IPS-NIHi11 (cell line): ENCODE data around the gene RPL19.
"Not testable (repeated sequence)": the region's sequence is repeated elsewhere in the genome, so short reads cannot be mapped to it uniquely, and the experiment has no call there.

Experiments
- DNase-seq: peaks from one replicate; pipeline ENCODE4 v3.0.0; 2012; ENCODE audit warnings: mixed read lengths, low spot score

The RPL19 gene

DNA sequence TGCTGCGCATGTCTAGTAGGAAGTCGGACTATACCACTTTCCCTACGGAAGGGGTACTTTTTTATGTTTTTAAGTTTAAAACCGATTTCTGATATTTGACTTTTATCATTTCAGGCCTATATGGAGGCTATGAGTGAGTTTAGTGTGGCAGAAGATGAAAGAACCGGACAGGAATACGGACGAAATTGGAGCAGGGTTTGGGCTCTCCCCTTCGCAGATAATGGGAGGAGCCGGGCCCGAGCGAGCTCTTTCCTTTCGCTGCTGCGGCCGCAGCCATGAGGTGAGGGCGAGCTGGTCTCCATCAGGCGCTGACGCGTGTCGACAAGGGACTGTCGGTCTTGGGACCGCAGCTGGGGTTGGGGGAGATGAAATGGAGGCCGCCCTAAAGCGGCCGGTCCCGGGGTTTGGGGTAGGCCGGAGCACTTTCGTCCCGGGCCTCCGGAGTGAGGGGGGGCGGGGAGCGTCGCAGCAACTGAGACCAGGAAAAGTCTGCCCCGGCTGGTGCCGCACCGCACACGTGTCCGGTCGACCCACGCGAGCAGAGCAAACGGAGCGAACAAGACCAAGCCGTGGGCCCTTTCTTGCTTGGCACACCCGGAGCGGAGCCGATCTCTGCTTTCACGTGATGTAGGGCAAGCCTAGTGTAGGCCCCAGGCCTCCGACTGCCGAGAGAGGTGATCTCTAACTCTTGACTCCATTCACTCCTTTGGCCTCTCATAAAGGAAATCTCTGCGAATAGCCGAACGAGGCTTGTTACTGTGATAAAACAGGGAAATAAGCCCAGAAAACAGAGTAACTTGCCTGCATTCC, at the start of gene RPL19:
TSS of gene RPL19 (plus strand) at position 214 of the 810 bp plus-strand sequence. CDS start at position 276, 62 bp downstream.
- DNase-seq, result peak; percentile 86

DNA sequence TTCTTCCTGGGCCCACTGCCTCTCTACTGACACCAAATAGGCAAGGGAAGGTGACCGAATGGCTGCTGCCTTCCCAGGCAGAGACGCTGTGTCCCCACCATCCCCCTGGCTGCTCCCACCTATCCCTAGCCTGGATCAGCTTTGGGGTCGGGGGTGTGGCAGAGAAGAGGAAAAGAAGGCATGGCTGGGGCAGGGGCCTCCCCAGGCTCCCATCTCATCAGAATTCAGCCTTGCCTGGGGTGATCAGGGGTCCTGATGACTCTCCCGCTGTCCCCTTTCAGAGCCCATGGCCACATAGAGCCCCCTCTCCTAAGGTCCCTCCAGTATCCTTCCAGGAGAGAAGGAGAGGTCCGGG, 49.3 kb upstream of the RPL19 start:
- no peak for DNase-seq

DNA sequence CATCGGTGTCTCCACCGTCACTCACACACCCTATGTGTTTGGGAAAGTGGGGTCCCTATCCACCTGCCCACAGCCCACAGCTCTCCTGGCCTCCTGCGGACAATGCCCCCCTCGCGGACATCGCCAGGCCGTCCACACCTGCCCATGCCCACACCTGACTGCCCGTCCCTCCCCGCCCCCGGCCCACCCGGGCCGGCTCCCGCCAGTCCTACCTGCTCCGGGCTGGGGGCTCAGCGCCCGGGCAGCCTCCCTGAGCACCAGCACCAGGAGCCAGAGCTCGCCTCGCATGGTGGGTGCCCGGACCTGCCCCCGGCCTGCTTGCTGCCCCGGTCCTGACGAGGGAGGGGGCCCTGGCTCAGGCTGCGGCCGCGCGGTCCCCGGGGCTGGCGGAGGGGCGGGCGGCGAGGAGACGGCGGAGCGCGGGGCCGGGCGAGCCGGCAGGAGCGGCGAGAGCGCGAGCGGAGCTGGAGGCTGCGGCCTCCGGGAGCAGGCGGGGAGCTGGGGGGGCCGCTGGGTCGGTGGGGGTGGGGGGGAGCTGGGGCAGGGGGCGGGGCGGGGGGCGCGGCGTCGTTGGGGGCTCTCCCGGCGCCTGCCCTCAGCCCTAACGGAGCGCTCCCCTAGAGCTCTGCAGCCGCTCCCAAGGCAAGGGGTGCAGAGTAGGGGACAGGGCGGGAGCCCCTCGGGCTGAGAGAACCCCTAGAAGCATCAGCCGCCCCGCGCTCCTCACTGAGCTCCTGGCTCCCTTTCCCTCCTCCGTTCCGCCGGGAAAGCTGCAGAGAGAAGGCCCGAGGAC, 48.7 kb upstream of the RPL19 start, which contains the start of gene PLXDC1:
TSS of gene PLXDC1 (minus strand) at position 488 of the 793 bp plus-strand sequence. CDS start at position 288, 200 bp downstream.
- peak; percentile 59 for DNase-seq

DNA sequence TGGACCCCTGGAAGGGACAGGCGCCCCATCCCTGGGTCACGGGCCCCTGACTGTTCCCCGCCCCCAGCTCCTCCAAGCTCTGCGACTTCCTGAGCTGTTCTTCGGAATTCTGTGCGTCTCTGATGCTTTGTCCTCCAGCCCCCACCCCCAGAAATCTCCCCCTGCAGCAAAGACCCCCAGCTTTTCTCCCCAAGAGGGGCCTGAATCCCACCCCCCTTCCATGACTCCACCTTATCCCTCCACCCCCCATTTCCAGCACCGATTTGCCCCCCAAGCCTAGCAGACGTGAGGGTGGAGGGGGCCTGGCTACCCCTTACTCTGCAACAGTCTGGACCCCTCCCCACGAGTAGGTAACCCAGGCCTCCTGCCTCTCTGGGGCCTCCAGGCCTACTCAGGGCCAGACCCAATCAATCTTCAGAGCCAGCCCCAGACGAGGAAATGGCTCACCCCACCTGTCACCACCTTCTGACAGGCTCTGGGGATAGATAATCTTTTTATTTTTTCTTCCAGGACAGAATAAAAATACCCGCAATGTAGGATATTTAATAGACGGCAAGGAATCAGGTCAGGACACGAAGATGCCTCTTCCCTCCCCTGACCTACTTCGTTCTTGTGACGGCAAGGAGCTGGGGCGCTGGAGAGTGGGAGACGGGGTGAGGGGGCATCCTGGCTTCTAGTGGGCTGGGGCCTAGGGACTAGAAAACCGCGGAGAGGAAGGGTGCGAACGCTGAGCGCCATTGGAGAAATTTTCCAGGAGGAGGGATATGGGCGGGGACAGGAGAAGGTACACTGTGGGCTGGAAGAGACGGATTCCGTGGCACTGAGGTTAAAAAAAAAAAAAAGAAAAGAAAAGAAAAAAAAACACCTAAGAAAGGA, 47.9 kb upstream of the RPL19 start:
- DNase-seq, result peak; percentile 47

DNA sequence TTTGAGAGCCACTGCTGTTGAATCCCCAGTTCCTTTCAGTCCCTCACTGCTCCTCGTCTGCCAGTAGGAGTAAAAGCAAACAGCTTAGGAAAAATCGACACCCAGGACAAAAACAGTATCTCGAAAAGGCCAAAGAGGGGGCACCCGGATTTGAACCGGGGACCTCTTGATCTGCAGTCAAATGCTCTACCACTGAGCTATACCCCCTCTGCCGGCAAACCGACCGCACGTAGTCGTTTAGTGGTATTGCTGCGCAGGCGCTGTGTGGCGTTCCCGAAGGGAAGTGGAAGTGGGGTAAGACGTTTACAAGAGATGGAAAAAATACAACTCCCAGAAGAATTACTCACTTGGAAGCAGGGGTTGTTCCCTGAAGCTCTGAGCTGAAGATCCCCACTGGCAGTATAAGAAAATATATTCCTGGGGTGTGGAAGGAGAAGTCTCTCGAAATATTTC, 46.5 kb upstream of the RPL19 start:
- peak; percentile 69 for DNase-seq

DNA sequence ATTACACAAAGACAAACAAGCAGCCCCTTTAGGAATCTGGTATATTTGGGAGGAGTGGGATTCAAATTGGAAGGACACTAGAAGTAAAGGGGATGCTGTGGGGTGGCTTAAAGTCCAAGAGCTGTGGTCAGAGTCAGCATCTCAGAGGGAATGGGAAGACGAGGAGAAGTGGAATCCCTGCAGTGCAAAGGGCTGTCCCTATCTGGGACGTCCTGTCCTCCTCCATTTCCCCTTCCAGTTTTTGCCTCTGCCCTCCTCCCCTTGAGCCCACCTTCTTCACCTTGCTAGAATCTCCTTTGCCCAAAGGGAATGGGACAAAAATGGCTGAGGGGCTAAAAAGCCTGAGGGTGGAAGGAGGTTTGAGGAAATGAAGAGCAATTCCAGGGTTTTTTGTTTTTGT, 44.4 kb upstream of the RPL19 start:
- DNase-seq, result no peak

DNA sequence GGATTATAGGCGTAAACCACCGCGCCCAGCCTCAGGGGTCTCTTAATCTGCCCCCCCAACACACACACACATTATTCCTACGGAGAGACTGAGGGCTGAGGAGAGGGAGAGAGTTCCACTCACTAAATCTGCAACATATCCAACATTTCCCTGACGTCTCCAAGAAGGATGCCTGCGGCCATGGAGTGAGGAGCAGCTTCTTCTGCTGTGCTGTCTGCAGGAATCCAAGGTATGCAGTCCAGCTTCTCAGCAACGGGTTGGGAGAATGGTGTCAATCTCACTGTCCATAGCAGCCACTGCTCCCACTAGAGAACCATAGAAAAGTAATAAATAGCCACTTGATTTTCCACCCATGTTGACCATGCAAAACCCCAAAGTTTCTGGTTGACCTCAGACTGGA, 43.6 kb upstream of the RPL19 start:
- no peak for DNase-seq

DNA sequence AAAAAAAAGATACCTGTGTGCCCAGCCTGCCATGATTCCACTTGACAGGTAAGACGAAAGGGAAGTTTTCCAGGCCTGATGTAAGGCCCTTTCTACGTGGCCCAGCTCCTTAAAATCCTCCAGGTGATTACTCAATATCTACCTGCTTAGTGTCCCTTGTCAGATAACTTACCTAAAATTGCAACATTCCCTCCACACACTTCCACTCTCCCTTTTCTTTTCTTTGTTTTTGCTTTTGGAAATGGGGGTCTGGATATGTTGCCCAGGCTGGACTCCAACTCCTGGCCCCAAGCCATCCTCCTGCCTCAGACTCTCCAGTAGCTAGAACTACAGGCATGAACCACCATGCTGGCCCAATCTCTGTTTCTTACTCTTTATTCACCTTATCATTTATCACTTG, 41.5 kb upstream of the RPL19 start:
- DNase-seq, result no peak

DNA sequence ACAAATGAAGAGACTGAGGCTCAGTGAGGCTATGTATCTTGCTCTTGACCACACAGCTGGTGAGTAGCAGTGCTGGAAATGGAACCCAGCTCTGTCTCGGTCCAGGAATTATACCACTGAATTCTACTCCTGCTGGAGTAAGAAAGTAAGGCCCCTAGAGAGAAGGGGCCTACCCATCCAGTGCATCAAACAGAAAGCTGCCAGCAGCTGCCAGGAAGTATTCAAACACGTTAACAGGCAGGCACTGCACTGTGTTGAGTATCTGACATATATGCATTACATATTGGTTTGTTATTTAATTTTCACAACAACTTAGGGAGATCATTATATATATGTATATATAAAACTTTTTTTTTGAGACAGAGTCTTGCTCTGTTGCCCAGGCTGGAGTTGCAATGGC, 38.1 kb upstream of the RPL19 start:
- DNase-seq, result no peak

DNA sequence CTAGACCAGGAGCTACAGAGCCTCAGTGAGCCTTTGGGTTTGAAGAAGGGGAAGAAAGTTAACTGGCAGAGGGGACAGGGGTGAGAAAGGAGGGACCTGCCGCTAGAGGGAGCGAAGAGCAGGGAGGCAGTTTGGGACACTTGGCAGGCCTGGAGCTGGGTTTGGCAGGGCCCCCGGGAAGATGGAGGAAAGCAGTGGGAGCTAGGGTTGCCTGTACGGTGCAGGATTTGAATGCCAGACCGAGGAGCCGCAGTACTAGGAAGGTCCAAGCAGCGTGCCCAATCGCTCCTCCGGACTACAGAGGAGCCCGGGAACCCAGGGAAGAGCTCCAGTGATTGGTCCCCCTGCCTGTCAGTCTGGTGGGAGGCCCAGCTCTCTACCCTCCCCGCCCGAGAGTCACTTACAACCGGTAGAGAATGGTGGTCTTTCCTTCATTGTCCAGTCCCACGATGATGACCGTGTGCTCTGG, 35.4 kb upstream of the RPL19 start:
- peak; percentile 93 for DNase-seq

DNA sequence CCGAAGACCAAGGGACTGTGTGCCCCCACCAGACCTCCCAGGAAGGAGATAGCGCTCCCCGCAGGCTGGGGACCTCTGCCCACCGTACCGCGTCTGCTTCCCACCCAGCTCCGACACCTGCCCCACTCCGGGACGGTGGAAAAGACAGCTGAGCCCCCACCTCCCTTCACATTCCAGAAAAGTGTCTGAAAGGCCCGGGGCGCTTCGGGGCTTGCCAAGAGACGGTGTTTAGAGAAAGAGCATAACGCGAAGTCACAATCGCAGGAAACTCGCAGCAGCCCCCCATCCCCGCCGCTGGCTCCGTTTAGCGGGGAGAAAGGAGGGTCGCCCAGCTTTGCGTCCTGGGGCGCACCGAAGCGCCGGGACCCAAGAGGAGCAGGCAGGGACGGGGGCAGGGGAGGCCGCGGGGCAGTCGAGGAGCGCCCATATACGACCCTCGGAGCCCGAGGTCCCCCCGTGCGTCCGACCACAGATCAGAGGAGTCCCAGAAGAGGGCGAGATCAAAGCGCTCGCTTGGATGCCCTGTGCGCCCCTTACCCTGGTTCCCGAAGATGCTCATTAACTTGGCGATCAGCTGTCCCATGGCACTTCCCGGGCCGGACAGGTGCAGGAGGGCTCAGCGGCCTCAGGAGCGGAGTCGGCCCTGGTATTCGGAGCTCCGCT, 34.8 kb upstream of the RPL19 start:
- no peak for DNase-seq

DNA sequence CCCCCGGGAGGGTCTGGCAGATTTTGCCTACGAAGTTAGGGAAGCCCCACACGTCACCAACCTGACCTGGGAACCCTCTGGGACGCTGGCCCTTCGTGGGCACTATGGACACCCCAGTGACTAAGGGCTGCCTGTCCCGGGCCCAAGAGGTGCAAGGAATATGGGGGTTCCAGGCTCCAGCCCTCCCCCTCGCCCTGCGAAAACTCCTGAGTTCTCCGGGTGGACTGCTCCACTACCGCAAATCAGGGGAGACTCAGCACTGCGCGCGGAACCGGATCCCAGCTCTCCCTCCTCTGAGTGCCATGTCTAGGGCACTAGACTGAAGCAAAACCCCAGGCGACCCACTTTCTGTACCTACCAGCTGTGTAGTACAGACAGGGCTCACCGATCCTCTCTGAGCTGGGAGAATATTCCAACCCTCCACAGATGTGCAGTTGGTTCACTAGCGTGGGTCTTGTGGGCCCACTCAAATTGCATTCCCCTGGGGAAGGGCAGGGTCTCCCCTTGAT, 34.2 kb upstream of the RPL19 start, which contains the start of gene ARL5C:
TSS of gene ARL5C (minus strand) at position 321 of the 509 bp plus-strand sequence. CDS start 401 bp downstream, outside the sequence.
- no peak for DNase-seq

DNA sequence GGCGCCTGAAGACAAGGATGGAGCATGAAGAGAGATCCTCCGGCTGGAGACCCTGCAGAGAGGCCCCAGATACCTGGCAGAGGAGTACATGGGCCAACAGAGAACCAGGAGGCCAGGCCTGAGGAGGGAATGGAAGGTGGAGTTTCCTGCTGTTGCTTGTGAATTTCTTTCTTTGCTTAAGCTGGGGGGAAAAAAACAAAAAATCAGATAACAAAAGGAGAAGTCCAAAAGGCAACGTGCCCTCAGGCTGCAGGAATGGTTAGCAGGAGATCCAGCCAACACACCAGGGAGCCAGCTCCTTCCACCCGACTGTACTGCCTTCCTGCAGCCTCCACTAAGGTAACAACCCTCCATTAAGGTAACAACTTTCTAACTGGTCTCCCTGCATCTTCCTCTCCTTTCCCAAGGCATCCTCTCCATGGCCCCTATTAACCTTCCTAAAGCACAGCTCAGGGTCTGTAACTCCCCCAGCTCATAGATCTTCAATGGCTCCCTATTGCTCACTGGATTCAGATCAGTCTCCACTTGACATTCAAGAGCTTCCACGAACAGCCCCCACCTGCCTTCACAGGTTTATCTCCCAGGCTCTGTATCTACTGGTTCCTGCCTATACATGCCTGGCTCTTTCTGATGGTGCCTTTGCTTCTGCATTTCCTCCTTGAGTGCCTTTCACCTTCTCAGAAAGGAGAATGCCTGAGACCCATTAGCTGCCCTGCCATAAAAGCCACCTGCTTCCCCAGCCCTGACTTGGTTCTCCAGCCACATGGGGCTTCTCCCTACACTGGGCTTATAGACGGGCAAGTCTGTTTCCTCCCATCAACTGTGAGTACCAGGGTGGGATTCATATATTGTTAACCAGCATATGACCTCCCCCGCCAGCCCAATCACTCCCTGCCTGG, 33.4 kb upstream of the RPL19 start:
- no peak for DNase-seq

DNA sequence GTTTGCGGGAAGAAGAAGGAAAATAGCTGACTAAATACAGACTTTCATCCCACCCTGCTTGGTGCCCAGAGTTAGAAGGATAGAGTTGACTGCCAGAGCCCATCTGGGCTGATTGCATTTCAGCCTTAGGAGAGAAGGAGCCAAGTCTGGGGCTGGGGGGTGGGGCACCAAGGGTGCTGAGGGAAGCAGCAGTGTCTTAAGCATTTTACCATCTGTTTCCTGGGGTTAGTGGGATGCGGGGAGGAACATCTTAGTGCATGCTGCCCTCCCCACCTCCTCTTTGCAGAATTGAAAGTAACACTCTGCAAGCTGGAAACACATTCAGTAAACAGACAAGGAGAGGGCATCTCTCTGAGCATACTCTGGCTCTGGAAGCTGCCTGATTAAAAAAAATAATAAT, 32.6 kb upstream of the RPL19 start:
- no peak for DNase-seq

DNA sequence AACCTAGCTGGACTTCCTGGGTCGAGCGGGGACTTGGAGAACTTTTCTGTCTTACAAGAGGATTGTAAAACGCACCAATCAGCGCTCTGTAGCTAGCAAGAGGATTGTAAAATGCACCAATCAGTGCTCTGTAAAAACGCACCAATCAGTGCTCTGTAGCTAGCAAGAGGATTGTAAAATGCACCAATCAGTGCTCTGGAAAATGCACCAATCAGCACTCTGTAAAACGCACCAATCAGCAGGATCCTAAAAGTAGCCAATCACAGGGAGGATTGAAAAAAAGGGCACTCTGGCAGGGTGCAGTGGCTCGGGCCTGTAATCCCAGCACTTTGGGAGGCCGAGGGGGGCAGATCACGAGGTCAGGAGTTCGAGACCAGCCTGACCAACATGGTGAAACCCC, 31.6 kb upstream of the RPL19 start:
- DNase-seq, result not testable (repeated sequence)

DNA sequence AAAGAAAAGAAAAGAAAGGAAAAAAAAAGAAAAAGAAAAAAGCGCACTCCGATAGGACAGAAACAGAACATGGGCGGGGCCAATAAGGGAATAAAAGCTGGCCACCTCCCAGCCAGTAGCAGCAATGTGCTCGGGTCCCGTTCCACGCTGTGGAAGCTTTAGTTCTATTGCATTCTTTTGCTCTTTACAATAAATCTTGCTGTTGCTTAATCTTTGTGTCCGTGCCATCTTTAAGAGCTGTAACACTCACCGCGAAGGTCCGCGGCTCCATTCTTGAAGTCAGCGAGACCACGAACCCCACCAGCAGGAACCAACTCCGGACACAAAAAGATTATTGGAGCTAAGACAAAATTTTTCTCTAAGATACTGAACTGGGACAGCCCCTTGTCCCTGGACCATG, 31.0 kb upstream of the RPL19 start:
- DNase-seq, result no peak

DNA sequence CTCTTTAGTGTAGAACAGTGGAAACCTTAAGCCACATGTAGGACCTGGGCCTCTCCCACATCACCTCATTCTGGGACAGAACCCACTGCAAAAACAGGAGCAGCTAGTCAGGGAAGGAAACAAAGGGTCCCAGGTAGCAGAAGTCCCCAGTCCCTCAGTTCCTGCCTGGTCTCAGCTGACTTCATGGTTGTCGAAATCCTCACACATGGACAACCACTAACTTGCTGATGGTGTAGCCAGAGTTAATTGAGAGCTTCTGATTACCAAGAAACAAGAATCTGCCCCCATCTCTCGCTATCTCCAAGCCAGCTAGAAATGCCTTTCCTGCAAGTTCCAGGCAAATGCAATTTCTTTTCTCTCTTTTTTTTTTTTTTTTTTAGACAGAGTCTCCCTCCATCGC, 30.6 kb upstream of the RPL19 start:
- DNase-seq, result no peak

DNA sequence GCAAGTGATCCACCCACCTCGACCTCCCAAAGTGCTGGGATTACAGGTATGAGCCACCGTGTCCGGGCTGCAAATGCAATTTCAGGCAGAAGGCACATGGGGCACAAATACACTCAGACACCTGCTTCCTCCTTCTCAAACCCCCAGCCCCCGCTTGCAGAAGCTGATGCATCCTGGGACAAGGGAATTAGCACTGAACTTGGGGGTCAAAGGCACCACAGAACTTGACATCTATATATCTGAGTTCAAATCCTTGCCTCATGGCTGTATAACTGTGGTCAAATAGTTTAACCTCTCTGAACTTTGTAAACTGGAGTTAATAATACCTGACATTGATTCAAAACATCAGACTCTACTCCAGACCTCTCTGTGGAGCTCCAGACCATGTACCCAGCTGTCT, 30.0 kb upstream of the RPL19 start:
- no peak for DNase-seq

DNA sequence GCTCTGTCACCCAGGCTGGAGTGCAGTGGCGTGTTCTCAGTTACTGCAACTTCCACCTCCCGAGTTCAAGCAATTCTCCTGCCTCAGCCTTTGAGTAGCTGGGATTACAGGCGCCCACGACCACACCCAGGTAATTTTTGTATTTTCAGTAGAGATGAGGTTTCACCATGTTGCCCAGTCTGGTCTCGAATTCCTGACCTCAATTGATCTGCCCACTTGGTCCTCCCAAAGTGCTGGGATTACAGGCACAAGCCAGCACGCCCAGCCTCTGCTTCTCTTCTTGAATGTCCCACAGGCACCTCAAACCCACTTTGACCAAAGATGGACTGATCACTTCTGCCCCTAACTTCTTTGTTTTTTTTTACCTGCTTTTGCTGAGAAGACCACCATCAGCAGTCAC, 29.5 kb upstream of the RPL19 start:
- no peak for DNase-seq

DNA sequence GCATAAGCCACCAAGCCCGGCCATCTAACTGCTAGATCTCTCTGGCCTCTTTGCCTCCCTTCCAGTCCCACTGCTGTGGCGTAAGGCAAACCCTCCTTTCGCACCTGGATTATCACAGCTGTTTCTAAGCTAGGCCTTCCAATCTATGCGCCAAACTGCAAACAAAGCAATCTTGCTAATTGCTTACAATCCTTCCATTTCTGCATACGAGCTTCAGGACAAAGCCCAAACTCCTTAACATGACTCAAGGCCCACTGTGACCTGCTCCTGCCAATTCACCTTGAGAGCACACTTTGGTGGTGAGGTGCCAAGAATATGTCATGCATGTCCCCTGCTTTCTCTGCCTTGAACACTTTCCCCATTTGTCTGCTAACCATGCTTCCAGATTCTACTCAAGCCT, 28.1 kb upstream of the RPL19 start:
- no peak for DNase-seq
